ENCODE results near the gene NTRK3. TPM values are rescaled to one million over a fixed set of nuclear protein-coding genes. Genes with fewer than 3 reads are reported as not detected.

NTRK3 gene
- polyA plus RNA-seq, 1 donor from 2014 or later, result 42.7 TPM

DNA sequence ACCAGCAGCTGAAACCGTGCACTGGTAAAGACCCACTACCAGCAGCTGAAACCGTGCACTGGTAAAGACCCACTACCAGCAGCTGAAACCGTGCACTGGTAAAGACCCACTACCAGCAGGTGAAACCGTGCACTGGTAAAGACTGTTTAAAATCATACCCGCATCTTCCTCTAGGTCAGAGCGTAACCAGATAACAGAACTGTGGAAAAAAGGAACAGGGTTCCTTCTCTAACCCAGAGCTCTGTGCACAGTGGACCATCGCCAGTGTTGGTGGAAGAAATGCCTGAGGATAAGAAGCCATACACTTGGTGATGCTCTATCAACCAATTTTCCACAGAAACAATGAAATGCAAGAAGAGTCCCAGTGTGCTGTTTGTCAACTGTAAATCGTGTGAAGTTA is 243.4 kb downstream of the NTRK3 start:
- no peak overlapping the region for H3K9ac ChIP-seq (ENCODE audit: low read length)
- H4K20me1 ChIP-seq (ENCODE audit: insufficient read depth), result no peaks in the 10 kb centered on the region
- H3K4me2 ChIP-seq (ENCODE audit: low read length), result no peak overlapping the region
- H2AFZ ChIP-seq (ENCODE audit: low read depth, low read length), result no peak overlapping the region
- H3K79me2 ChIP-seq (replicated peaks; ENCODE audit: insufficient read depth, low read length), result no peaks in the 10 kb centered on the region
- H3K4me3 ChIP-seq (ENCODE audit: low read length), result no peak overlapping the region
- no peaks in the 10 kb centered on the region for H3K36me3 ChIP-seq (ENCODE audit: insufficient read depth, low read length)
- H3K27ac ChIP-seq (ENCODE audit: low read length), result no peak overlapping the region
- no peaks in the 10 kb centered on the region for H3K9me2 ChIP-seq (ENCODE audit: insufficient read depth, low read length)
- no peaks in the 10 kb centered on the region for H3F3A ChIP-seq (ENCODE audit: insufficient read depth, low read length, poor library complexity, severe bottlenecking)
- no peak for TF ChIP-seq POLR2AphosphoS5 (IDR thresholded peaks at IDR 0.05)
- no peak for TF ChIP-seq MXI1 (conservative IDR thresholded peaks at IDR 0.05; ENCODE audit: poor library complexity, severe bottlenecking)
- TF ChIP-seq RAD21 (conservative IDR thresholded peaks at IDR 0.05), result no peak
- no peak for TF ChIP-seq EZH2 (IDR thresholded peaks at IDR 0.05; ENCODE audit: borderline replicate concordance, insufficient read depth, low read length, poor library complexity, severe bottlenecking)
- TF ChIP-seq, protein P1, sequence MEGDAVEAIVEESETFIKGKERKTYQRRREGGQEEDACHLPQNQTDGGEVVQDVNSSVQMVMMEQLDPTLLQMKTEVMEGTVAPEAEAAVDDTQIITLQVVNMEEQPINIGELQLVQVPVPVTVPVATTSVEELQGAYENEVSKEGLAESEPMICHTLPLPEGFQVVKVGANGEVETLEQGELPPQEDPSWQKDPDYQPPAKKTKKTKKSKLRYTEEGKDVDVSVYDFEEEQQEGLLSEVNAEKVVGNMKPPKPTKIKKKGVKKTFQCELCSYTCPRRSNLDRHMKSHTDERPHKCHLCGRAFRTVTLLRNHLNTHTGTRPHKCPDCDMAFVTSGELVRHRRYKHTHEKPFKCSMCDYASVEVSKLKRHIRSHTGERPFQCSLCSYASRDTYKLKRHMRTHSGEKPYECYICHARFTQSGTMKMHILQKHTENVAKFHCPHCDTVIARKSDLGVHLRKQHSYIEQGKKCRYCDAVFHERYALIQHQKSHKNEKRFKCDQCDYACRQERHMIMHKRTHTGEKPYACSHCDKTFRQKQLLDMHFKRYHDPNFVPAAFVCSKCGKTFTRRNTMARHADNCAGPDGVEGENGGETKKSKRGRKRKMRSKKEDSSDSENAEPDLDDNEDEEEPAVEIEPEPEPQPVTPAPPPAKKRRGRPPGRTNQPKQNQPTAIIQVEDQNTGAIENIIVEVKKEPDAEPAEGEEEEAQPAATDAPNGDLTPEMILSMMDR (IDR thresholded peaks at IDR 0.05; ENCODE audit: poor library complexity, severe bottlenecking), result no peak
- no peak for TF ChIP-seq EP300 (conservative IDR thresholded peaks at IDR 0.05; ENCODE audit: poor library complexity, severe bottlenecking)
- TF ChIP-seq, protein P2, sequence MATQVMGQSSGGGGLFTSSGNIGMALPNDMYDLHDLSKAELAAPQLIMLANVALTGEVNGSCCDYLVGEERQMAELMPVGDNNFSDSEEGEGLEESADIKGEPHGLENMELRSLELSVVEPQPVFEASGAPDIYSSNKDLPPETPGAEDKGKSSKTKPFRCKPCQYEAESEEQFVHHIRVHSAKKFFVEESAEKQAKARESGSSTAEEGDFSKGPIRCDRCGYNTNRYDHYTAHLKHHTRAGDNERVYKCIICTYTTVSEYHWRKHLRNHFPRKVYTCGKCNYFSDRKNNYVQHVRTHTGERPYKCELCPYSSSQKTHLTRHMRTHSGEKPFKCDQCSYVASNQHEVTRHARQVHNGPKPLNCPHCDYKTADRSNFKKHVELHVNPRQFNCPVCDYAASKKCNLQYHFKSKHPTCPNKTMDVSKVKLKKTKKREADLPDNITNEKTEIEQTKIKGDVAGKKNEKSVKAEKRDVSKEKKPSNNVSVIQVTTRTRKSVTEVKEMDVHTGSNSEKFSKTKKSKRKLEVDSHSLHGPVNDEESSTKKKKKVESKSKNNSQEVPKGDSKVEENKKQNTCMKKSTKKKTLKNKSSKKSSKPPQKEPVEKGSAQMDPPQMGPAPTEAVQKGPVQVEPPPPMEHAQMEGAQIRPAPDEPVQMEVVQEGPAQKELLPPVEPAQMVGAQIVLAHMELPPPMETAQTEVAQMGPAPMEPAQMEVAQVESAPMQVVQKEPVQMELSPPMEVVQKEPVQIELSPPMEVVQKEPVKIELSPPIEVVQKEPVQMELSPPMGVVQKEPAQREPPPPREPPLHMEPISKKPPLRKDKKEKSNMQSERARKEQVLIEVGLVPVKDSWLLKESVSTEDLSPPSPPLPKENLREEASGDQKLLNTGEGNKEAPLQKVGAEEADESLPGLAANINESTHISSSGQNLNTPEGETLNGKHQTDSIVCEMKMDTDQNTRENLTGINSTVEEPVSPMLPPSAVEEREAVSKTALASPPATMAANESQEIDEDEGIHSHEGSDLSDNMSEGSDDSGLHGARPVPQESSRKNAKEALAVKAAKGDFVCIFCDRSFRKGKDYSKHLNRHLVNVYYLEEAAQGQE (IDR thresholded peaks at IDR 0.05; ENCODE audit: borderline replicate concordance), result no peak
- no peak for TF ChIP-seq TAF1 (IDR thresholded peaks at IDR 0.05; ENCODE audit: low read depth)
- TF ChIP-seq SMC3 (conservative IDR thresholded peaks at IDR 0.05; ENCODE audit: poor library complexity), result no peak
- H3K27me3 ChIP-seq (ENCODE audit: insufficient read depth, low read depth, low read length), result no peaks in the 10 kb centered on the region
- no peaks in the 10 kb centered on the region for H3K9me3 ChIP-seq (ENCODE audit: low read length)

DNA sequence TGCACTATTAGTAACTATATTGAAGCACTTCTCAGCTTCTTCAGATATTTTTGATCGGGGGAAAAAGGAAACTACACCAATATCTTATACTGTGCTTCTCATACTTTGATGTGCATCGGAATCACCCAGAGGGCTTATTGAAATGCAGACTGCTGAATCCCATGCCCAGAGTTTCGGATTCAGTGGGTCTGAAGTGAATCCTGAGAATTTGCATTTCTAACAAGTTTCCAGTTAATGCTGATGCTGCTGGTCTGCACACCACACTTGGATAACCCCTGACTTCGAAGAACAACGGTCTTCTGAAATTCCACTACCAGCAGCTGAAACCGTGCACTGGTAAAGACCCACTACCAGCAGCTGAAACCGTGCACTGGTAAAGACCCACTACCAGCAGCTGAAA is 243.9 kb downstream of the NTRK3 start:
- H3K4me3 ChIP-seq (ENCODE audit: low read length), result no peak overlapping the region
- no peak overlapping the region for H2AFZ ChIP-seq (ENCODE audit: low read depth, low read length)
- H3K27ac ChIP-seq (ENCODE audit: low read length), result no peak overlapping the region
- no peak overlapping the region for H3K4me2 ChIP-seq (ENCODE audit: low read length)
- H3K9ac ChIP-seq (ENCODE audit: low read length), result no peak overlapping the region
- H3K36me3 ChIP-seq (ENCODE audit: insufficient read depth, low read length), result no peaks in the 10 kb centered on the region
- TF ChIP-seq POLR2AphosphoS5 (IDR thresholded peaks at IDR 0.05) (no peak), TAF1 (IDR thresholded peaks at IDR 0.05; ENCODE audit: low read depth) (no peak)
- TF ChIP-seq, protein P2 (IDR thresholded peaks at IDR 0.05; ENCODE audit: borderline replicate concordance), result no peak
- no peaks in the 10 kb centered on the region for H3K27me3 ChIP-seq (ENCODE audit: insufficient read depth, low read depth, low read length)
- no peaks in the 10 kb centered on the region for H3K79me2 ChIP-seq (replicated peaks; ENCODE audit: insufficient read depth, low read length)
- H4K20me1 ChIP-seq (ENCODE audit: insufficient read depth), result no peaks in the 10 kb centered on the region
- H3K9me2 ChIP-seq (ENCODE audit: insufficient read depth, low read length), result no peaks in the 10 kb centered on the region
- no peaks in the 10 kb centered on the region for H3K9me3 ChIP-seq (ENCODE audit: low read length)
- no peaks in the 10 kb centered on the region for H3F3A ChIP-seq (ENCODE audit: insufficient read depth, low read length, poor library complexity, severe bottlenecking)

All from neural cell (in vitro differentiated cells).